PC-9 (cell line): ENCODE results near the gene DGKD. TPM values are rescaled to one million over a fixed set of nuclear protein-coding genes. Genes with fewer than 3 reads are reported as not detected.

Experiments
- BruUV-seq: library from RNA; stranded (reverse); fragments of 400-500 nt; replicated peaks from 2 replicates; lab custom pipeline; 2021; lab: Mats Ljungman, UMichigan
- CTCF ChIA-PET: fragments of 300-600 bp; sonication (Branson Sonifier 250); formaldehyde crosslinking; loops from one replicate; lab custom pipeline; 2022; ENCODE audit warnings: antibody characterized with exemption; lab: Charles Lee
- POLR2A ChIA-PET: fragments of 300-600 bp; sonication (Branson Sonifier 250); formaldehyde crosslinking; loops from one replicate; lab custom pipeline; 2022; ENCODE audit warnings: antibody characterized with exemption; ENCODE audit not compliant: unreplicated experiment; lab: Charles Lee
- DNase-seq, 2 experiments: peaks; one replicate each; pipeline versions ENCODE4 v3.0.0 to v3.0.0-alpha.2; 2015 to 2022; ENCODE audit warnings: mixed read lengths in 1 of 2
- H2AFZ ChIP-seq: fragments of 200-600 bp; sonication (generic); 2 replicates; pipeline ENCODE4 v1.8.1; 2017; ENCODE audit warnings: antibody characterized with exemption
- H3F3A ChIP-seq: fragments of 200-600 bp; sonication (generic); 2 replicates; pipeline ENCODE4 v1.8.1; 2017; ENCODE audit warnings: antibody characterized with exemption, mild to moderate bottlenecking, low read depth; ENCODE audit not compliant: insufficient read depth
- H3K27ac ChIP-seq: fragments of 200-600 bp; sonication (generic); 2 replicates; pipeline ENCODE4 v1.6.1; 2016; ENCODE audit warnings: mixed run types
- H3K27me3 ChIP-seq: fragments of 200-600 bp; sonication (generic); 2 replicates; pipeline ENCODE4 v1.6.1; 2016; ENCODE audit warnings: low read depth, mixed run types; ENCODE audit not compliant: insufficient read depth
- H3K36me3 ChIP-seq: fragments of 200-600 bp; sonication (generic); 2 replicates; pipeline ENCODE4 v1.6.1; 2016; ENCODE audit warnings: low read depth, mixed run types
- H3K4me1 ChIP-seq: fragments of 200-600 bp; sonication (generic); replicated peaks from 2 replicates; pipeline ENCODE4 v1.6.1; 2016; ENCODE audit warnings: mixed run types; ENCODE audit not compliant: insufficient read depth
- H3K4me2 ChIP-seq: fragments of 200-600 bp; sonication (generic); 2 replicates; pipeline ENCODE4 v1.6.1; 2017; ENCODE audit warnings: mixed run types
- H3K4me3 ChIP-seq: fragments of 200-600 bp; sonication (generic); 2 replicates; pipeline ENCODE4 v1.6.1; 2016; ENCODE audit warnings: mixed run types
- H3K79me2 ChIP-seq: fragments of 200-600 bp; sonication (generic); 2 replicates; pipeline ENCODE4 v1.6.1; 2017; ENCODE audit warnings: low read depth, mixed run types
- H3K9me2 ChIP-seq: fragments of 200-600 bp; sonication (generic); 2 replicates; pipeline ENCODE4 v1.8.1; 2017; ENCODE audit warnings: mild to moderate bottlenecking; ENCODE audit not compliant: insufficient read depth
- H3K9me3 ChIP-seq: fragments of 200-600 bp; sonication (generic); 2 replicates; pipeline ENCODE4 v1.8.1; 2016; ENCODE audit warnings: low read depth; ENCODE audit not compliant: insufficient read depth
- H4K20me1 ChIP-seq: fragments of 200-600 bp; sonication (generic); 2 replicates; pipeline ENCODE4 v1.8.1; 2017; ENCODE audit not compliant: insufficient read depth
- CTCF ChIP-seq: fragments of 200-600 bp; sonication (generic); conservative IDR thresholded peaks from 2 replicates; pipeline ENCODE4 v1.6.1; 2017; ENCODE audit warnings: mixed run types, antibody characterized with exemption, mild to moderate bottlenecking, moderate library complexity
- EZH2 ChIP-seq: fragments of 200-600 bp; sonication (generic); IDR thresholded peaks from 2 replicates; pipeline ENCODE4 v1.8.0; 2017; ENCODE audit warnings: antibody characterized with exemption, low read depth
- intact Hi-C: fragments of 100-400 bp; cut with micrococcal nuclease; formaldehyde crosslinking; loops from one replicate; pipeline ENCODE4 v1.10.0; 2022; ENCODE audit not compliant: unreplicated experiment
- total RNA-seq: library from RNA; stranded (reverse); gene quantifications from 2 replicates; pipeline ENCODE4 v1.2.3, GENCODE V29; 2021

DGKD gene
- total RNA-seq, 1 experiment from 2014 or later: 59.5 TPM

DNA sequence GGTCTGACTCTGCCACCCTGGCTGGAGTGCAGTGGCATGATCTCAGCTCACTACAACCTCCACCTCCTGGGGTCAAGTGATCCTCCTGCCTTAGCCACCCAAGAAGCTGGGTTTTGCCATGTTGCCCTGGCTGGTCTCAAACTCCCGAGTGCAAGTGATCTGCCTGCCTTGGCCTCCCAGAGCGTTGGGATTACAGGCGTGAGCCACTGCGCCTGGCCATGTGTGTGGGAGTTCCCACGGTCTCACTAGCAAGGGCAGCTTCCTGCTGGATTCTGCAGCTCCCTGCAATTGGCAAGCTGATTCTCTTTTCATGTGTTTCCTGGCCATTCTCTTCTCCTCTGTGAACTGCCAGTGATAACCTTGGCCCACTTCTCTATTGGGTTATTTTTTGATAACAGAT lies 128.3 kb downstream of the DGKD start:
- H3K36me3 ChIP-seq: peaks cover 28% of the 10 kb centered on the region
- H4K20me1 ChIP-seq: no peaks in the 10 kb centered on the region
- H3K4me1 ChIP-seq: peaks cover 30% of the 10 kb centered on the region
- H3F3A ChIP-seq: peaks cover 32% of the 10 kb centered on the region
- peaks cover 9% of the 10 kb centered on the region; the same call in 1 of the 2 replicates for H3K79me2 ChIP-seq
- no peaks in the 10 kb centered on the region for H3K9me2 ChIP-seq
- no peaks in the 10 kb centered on the region for H3K27me3 ChIP-seq
- TF ChIP-seq EZH2: no peak
- no peak for TF ChIP-seq CTCF
- no peak overlapping the region for H2AFZ ChIP-seq
- no peak overlapping the region for H3K4me3 ChIP-seq
- no peaks in the 10 kb centered on the region for H3K9me3 ChIP-seq
- intact Hi-C loops: no loop called here
- H3K4me2 ChIP-seq: no peak overlapping the region
- no peak for DNase-seq
- no peak overlapping the region for H3K27ac ChIP-seq
- ChIA-PET POLR2A (interaction anchor here (0.6 kb wide), 1 partner anchor 292 kb away, joined by 4 read pairs; no protein-coding TSS in a partner anchor), CTCF (no interaction called here)
- BruUV-seq: no TSS peak

DNA sequence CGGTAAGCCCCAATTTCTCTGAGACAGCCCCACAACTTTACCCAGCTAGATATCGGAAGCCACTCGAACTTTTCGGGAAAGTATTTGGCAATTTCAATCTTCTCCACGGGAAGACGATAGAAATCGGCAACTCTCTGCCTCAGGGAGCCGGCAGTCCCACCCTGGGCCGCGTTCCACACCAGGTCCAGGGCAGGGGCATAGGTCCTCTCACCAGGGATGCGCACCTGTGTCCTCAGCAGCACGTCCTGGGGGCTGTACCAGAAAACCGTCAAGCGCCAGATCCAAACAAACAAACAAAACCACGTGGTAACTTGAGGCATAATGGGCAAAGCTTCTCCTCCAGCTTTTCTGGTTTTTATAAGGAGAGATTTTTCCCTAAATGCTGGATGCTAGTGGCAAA lies 131.4 kb downstream of the DGKD start:
- no TSS peak for BruUV-seq
- peaks cover 61% of the 10 kb centered on the region for H3K4me1 ChIP-seq
- ChIA-PET POLR2A (interaction anchor here (0.7 to 1.6 kb wide), 2 partner anchors 72 to 209 kb away, joined by 8 to 20 read pairs; no protein-coding TSS in a partner anchor), CTCF (no interaction called here)
- DNase-seq: no peak
- no peaks in the 10 kb centered on the region for H3K9me2 ChIP-seq
- peak overlapping the region; percentile 93 for H3K27ac ChIP-seq
- H3F3A ChIP-seq: peaks cover 57% of the 10 kb centered on the region
- H3K9me3 ChIP-seq: no peaks in the 10 kb centered on the region
- no peak for TF ChIP-seq EZH2
- TF ChIP-seq CTCF: no peak
- H3K36me3 ChIP-seq: peaks cover 44% of the 10 kb centered on the region
- peaks cover 9% of the 10 kb centered on the region; the same call in 1 of the 2 replicates for H3K79me2 ChIP-seq
- H3K4me3 ChIP-seq: no peak overlapping the region
- no peak overlapping the region for H2AFZ ChIP-seq
- H3K27me3 ChIP-seq: no peaks in the 10 kb centered on the region
- intact Hi-C loops: loop anchor here (2.0 kb wide), 2 partner anchors 63 to 73 kb away; no protein-coding TSS in a partner anchor
- H4K20me1 ChIP-seq: no peaks in the 10 kb centered on the region
- H3K4me2 ChIP-seq: peak overlapping the region; percentile 64

GRCh38 chr2:233486357-233486756 lies 132.1 kb downstream of the DGKD start:
- TF ChIP-seq EZH2: no peak
- TF ChIP-seq CTCF: no peak
- intact Hi-C loops: loop anchor here (2.0 kb wide), 2 partner anchors 64 to 74 kb away; no protein-coding TSS in a partner anchor
- Histone ChIP-seq H3K4me2 (peak overlapping the region; percentile 64), H3K4me1 (peaks cover 61% of the 10 kb centered on the region), H2AFZ (no peak overlapping the region), H3K27me3 (no peaks in the 10 kb centered on the region), H3K27ac (peak overlapping the region; percentile 93), H3K36me3 (peaks cover 48% of the 10 kb centered on the region), H3K79me2 (peaks cover 9% of the 10 kb centered on the region; the same call in 1 of the 2 replicates), H3K9me2 (no peaks in the 10 kb centered on the region), H3F3A (peaks cover 57% of the 10 kb centered on the region), H3K4me3 (no peak overlapping the region), H3K9me3 (no peaks in the 10 kb centered on the region), H4K20me1 (no peaks in the 10 kb centered on the region)
- DNase-seq: no peak
- BruUV-seq: no TSS peak
- CTCF ChIA-PET: interaction anchor here (1.0 to 1.3 kb wide), 2 partner anchors 226 to 347 kb away, joined by 3 to 11 read pairs; partner anchors contain the start of gene UGT1A5
- POLR2A ChIA-PET: interaction anchor here (0.6 to 1.6 kb wide), 8 partner anchors 67 to 1343 kb away, joined by 3 to 31 read pairs (median 6); no protein-coding TSS in a partner anchor
